H1 (cell line): ENCODE measurements around the gene CFAP20. TPM values are rescaled to one million over a fixed set of nuclear protein-coding genes. Genes with fewer than 3 reads are reported as not detected.

Experiments used
- CHD2 ChIP-seq: IDR thresholded peaks from 2 replicates; pipeline ENCODE4 v1.6.1; 2012; ENCODE audit warnings: low read length, improper control_type of control experiment
- polyA plus RNA-seq, 7 experiments: library from polyadenylated mRNA; depleted of rRNA in 3 of 7; stranded (reverse) in 5 of 7; unstranded in 2 of 7; fragments of >200 nt in 5 of 7; fragments of 200-250 nt in 2 of 7; gene quantifications; 1 replicate in 5 of 7; 2 replicates in 1 of 7; 4 replicates in 1 of 7; pipeline versions ENCODE4 v1.2.1 to v1.2.3, GENCODE V29; 2011 to 2013; ENCODE audit warnings: missing spikeins in 2 of 7, mixed read lengths in 2 of 7
- total RNA-seq: library from RNA; stranded (reverse); fragmentation: NEBNext Ultra II Directional; extraction: Animal tissue kit (Norgen Biotek cat#: 25700); gene quantifications from 2 replicates; pipeline ENCODE4 v1.2.1, GENCODE V29; 2021

The CFAP20 gene
- total and polyA plus RNA-seq, 2 of the 8 experiments (the other 6 are each of a cell fraction or from before 2014, with no cell fraction given), result 45.6 to 65.4 TPM

DNA sequence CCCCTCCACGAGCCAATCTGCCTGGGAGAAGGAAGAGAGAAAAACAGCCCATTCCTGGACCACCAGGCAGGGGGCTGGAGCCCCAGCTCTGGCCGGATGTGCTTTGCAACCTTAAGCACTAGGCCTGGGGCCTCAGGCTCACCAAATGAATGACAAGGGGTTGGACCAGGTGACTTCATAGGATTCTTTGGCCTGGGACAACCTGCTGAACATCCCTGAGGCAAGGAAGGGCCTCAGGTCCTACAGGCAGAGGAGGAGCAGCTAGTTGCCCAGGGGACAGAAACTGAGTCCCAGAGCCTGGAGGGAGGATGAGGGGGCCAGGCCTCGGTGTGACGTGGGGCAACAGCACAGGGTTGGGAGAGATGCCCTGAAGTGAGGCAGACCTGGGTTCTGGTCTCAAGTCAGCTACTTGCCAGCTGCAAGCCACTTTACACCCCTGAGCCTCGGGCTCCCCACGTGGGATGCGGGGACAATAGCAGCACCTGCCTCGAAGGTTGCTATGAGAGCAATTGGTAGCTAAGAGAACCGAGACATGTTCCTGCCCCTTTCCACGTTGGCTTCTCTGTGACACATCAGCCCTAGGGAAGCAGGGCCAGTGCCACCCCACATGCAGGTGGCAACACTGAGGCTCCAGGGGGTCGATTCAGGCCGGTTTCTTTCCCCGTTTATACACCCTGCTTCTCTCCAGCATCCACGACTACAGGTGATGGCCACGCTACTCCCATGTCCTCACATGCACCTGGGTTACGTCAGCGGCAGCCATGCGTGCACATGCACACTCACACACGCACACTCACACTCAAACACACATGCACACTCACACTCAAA, 42.6 kb downstream of the CFAP20 start (continued):
- TF ChIP-seq CHD2, result no peak
